ENCODE data around the gene PCSK5.
"Not testable (repeated sequence)": the region's sequence is repeated elsewhere in the genome, so short reads cannot be mapped to it uniquely, and the experiment has no call there.

The PCSK5 gene

GRCh38 chr9:75890472-75891276 is at the start of gene PCSK5:
Gene PCSK5 (plus strand): TSS chr9:75890673. CDS start chr9:75891182, 509 bp downstream.
- DNase-seq = peak; percentile 97

GRCh38 chr9:75844321-75844720 is 46.2 kb upstream of the PCSK5 start:
- no peak for DNase-seq

GRCh38 chr9:75845806-75846205 is 44.7 kb upstream of the PCSK5 start:
- DNase-seq = no peak

GRCh38 chr9:75847085-75847484 is 43.4 kb upstream of the PCSK5 start:
- no peak for DNase-seq

- DNase-seq = no peak
Observed at GRCh38 chr9:75850459-75851200, 39.8 kb upstream of the PCSK5 start.

GRCh38 chr9:75851917-75852316 is 38.6 kb upstream of the PCSK5 start:
- no peak for DNase-seq

GRCh38 chr9:75852746-75853145 is 37.7 kb upstream of the PCSK5 start:
- DNase-seq = no peak

GRCh38 chr9:75855509-75855908 is 35.0 kb upstream of the PCSK5 start:
- no peak for DNase-seq

GRCh38 chr9:75858497-75859092 is 31.9 kb upstream of the PCSK5 start:
- DNase-seq = no peak

GRCh38 chr9:75864266-75864665 is 26.2 kb upstream of the PCSK5 start:
- no peak for DNase-seq

- DNase-seq = no peak
Observed at GRCh38 chr9:75866273-75866871, 24.1 kb upstream of the PCSK5 start.

- not testable (repeated sequence) for DNase-seq
Observed at GRCh38 chr9:75868526-75868925, 21.9 kb upstream of the PCSK5 start.

- DNase-seq = no peak
Observed at GRCh38 chr9:75869236-75869635, 21.2 kb upstream of the PCSK5 start.

GRCh38 chr9:75870450-75870849 is 20.0 kb upstream of the PCSK5 start:
- DNase-seq = no peak

- no peak for DNase-seq
Observed at GRCh38 chr9:75871624-75872023, 18.8 kb upstream of the PCSK5 start.

- no peak for DNase-seq
Observed at GRCh38 chr9:75873712-75874111, 16.8 kb upstream of the PCSK5 start.

GRCh38 chr9:75876999-75877640 is 13.4 kb upstream of the PCSK5 start:
- no peak for DNase-seq

GRCh38 chr9:75878488-75878860 is 12.0 kb upstream of the PCSK5 start:
- DNase-seq = no peak

- no peak for DNase-seq
Observed at GRCh38 chr9:75880618-75881017, 9.9 kb upstream of the PCSK5 start.

GRCh38 chr9:75881761-75882160 is 8.7 kb upstream of the PCSK5 start:
- no peak for DNase-seq

GRCh38 chr9:75885652-75886051 is 4.8 kb upstream of the PCSK5 start:
- DNase-seq = no peak

GRCh38 chr9:75889577-75889976 is 896 bp upstream of the PCSK5 start:
- no peak for DNase-seq

GRCh38 chr9:75889977-75890471 is 449 bp upstream of the PCSK5 start:
- peak; percentile 73 for DNase-seq
